Kidney (tissue), 14 donors: ENCODE data around the gene NPAS3. TPM values are rescaled to one million over a fixed set of nuclear protein-coding genes. Genes with fewer than 3 reads are reported as not detected.

Source experiments
- DNase-seq, 5 donors: peaks; one replicate each; pipeline ENCODE4 v3.0.0-alpha.2; 2013 to 2020
- FAIRE-seq: peaks from 2 replicates; lab custom pipeline; 2012; peaks lifted over from hg19 to GRCh38; lab: Jason Lieb, UNC
- H3K27ac ChIP-seq, 2 donors: one replicate each; pipeline ENCODE4 v1.7.0; 2013; ENCODE audit warnings: low read depth in 2 of 2, low read length in 2 of 2, inconsistent platforms in 1 of 2
- H3K27me3 ChIP-seq: one replicate; pipeline ENCODE4 v1.7.1; 2013; ENCODE audit warnings: low read length, inconsistent platforms; ENCODE audit not compliant: control insufficient read depth, insufficient read depth
- H3K36me3 ChIP-seq, 3 donors: one replicate each; pipeline versions ENCODE4 v1.7.0 to v1.7.1; 2013; ENCODE audit warnings: low read length in 3 of 3, control low read depth in 1 of 3, inconsistent platforms in 1 of 3; ENCODE audit not compliant: insufficient read depth in 3 of 3, control insufficient read depth in 2 of 3
- H3K4me1 ChIP-seq, 3 donors: one replicate each; pipeline versions ENCODE4 v1.7.0 to v1.7.1; 2013; ENCODE audit warnings: low read length in 3 of 3, inconsistent platforms in 1 of 3, low read depth in 1 of 3; ENCODE audit not compliant: control insufficient read depth in 2 of 3, insufficient read depth in 2 of 3
- H3K4me3 ChIP-seq, 3 donors: one replicate each; pipeline versions ENCODE4 v1.7.0 to v1.8.1; 2013; ENCODE audit warnings: low read length in 3 of 3, control low read depth in 1 of 3, inconsistent platforms in 1 of 3
- H3K9ac ChIP-seq, 3 donors: one replicate each; pipeline versions ENCODE4 v1.7.0 to v1.7.1; 2013; ENCODE audit warnings: low read length in 3 of 3, control low read depth in 1 of 3, inconsistent platforms in 1 of 3
- H3K9me3 ChIP-seq, 3 donors: one replicate each; pipeline versions ENCODE4 v1.7.0 to v1.7.1; 2013; ENCODE audit warnings: low read length in 3 of 3, control low read depth in 1 of 3, inconsistent platforms in 1 of 3; ENCODE audit not compliant: control insufficient read depth in 2 of 3, insufficient read depth in 1 of 3
- CTCF ChIP-seq: IDR thresholded peaks from 3 replicates; pipeline ENCODE4 v1.5.1; 2012; ENCODE audit warnings: mild to moderate bottlenecking, moderate library complexity, borderline replicate concordance; ENCODE audit not compliant: insufficient read depth; ENCODE audit errors: extremely low read depth
- intact Hi-C: fragments of 100-400 bp; cut with DNase I; formaldehyde crosslinking; loops from one replicate; pipeline ENCODE4 v1.11.1; 2022
- polyA plus RNA-seq: library from polyadenylated mRNA; stranded (reverse); fragments of 350-450 nt; fragmentation: Illumina TruSeq; extraction: RNeasy Lipid Tissue Mini Kit (QIAGEN cat#74804); gene quantifications from one replicate; pipeline ENCODE4 v1.2.3, GENCODE V29; 2014; ENCODE audit warnings: low read depth, low replicate concordance; ENCODE audit not compliant: insufficient read depth
- total RNA-seq: library from RNA; stranded (reverse); fragmentation: NEBNext Ultra II Directional; extraction: Animal tissue kit (Norgen Biotek cat#: 25700); gene quantifications from one replicate; pipeline ENCODE4 v1.2.1, GENCODE V29; 2021
- donor health status: control.
- donor health status: control.
- donor health status: control.
- donor health status: control.
- donor health status: control.
- donor health status: DM: yes; HTN: yes; CAD: no.
- donor health status: Normal renal cell carcinoma (clear cell type).

NPAS3 gene
- total and polyA plus RNA-seq, 2 donors from 2014 or later, result 0.82 to 5.0 TPM

GRCh38 chr14:33052943-33053342, 114.3 kb downstream of the NPAS3 start:
- H3K4me3 ChIP-seq, result no peak overlapping the region
- no peaks in the 10 kb centered on the region for H3K4me1 ChIP-seq
- DNase-seq, result no peak
- no peak for TF ChIP-seq CTCF
- intact Hi-C loops, result no loop called here
- H3K36me3 ChIP-seq, result no peaks in the 10 kb centered on the region
- no peak overlapping the region for H3K9ac ChIP-seq
- FAIRE-seq, result no peak
- no peaks in the 10 kb centered on the region for H3K27me3 ChIP-seq
- no peak overlapping the region for H3K27ac ChIP-seq
- no peaks in the 10 kb centered on the region for H3K9me3 ChIP-seq

DNA sequence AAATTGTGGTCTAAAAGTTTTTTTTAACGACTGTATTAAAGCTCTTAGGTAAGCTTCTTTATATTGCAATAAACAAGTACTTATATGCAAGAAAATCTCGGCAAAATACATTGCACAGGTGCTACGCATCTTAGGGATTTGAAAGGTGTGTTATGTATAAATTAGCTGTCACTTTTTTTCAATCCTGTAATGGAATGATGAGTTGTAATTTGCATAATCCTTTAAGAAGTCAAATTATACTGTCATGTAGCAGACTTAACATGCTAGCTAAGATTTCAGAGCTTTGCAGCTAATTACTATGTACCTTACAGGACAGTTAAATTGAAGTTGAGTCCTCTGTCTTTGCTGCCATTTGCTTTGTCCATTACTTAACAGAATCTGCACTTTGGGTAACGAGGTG, 117.5 kb downstream of the NPAS3 start:
- TF ChIP-seq CTCF, result no peak
- Histone ChIP-seq H3K4me1 (no peaks in the 10 kb centered on the region), H3K9ac (no peak overlapping the region), H3K4me3 (no peak overlapping the region), H3K27me3 (no peaks in the 10 kb centered on the region), H3K36me3 (no peaks in the 10 kb centered on the region), H3K9me3 (no peaks in the 10 kb centered on the region), H3K27ac (no peak overlapping the region)
- DNase-seq (no peak), FAIRE-seq (no peak)
- intact Hi-C loops, result no loop called here

DNA sequence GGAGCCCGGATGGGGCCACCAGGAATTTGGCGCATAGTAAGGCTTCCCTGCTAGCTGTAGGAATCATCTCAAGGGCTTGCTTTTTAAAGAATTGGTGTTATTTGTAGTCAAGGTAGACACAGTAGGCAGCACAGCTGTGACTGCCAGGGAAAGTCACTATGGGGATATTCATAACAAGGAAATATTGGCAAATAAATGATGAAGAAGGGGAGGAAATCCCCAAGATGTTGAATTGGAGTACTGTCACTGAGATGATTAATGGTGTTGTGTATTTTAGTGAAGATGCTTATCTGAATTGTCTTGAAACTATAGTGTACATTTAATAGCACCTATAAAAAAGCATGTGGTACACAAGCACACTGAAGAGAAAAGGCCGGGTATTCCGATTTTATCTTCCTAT, 118.9 kb downstream of the NPAS3 start:
- Histone ChIP-seq H3K27ac (no peak overlapping the region), H3K36me3 (no peaks in the 10 kb centered on the region), H3K27me3 (no peaks in the 10 kb centered on the region), H3K4me1 (no peaks in the 10 kb centered on the region), H3K9ac (no peak overlapping the region), H3K4me3 (no peak overlapping the region), H3K9me3 (no peaks in the 10 kb centered on the region)
- intact Hi-C loops, result no loop called here
- TF ChIP-seq CTCF, result no peak
- DNase-seq (no peak), FAIRE-seq (no peak)

GRCh38 chr14:33061667-33062325, 123.1 kb downstream of the NPAS3 start:
- Histone ChIP-seq H3K4me3 (no peak overlapping the region), H3K4me1 (no peaks in the 10 kb centered on the region), H3K9me3 (no peaks in the 10 kb centered on the region), H3K9ac (no peak overlapping the region), H3K27ac (no peak overlapping the region), H3K36me3 (no peaks in the 10 kb centered on the region), H3K27me3 (no peaks in the 10 kb centered on the region)
- intact Hi-C loops, result no loop called here
- FAIRE-seq (no peak), DNase-seq (no peak)
- no peak for TF ChIP-seq CTCF
